CD4-positive, alpha-beta T cell (primary cell): ENCODE measurements around the gene THEM5. TPM values are rescaled to one million over a fixed set of nuclear protein-coding genes. Genes with fewer than 3 reads are reported as not detected.

ENCODE experiments used
- ATAC-seq: fragments of 200-7000 bp; cut with Tn5 transposase; one replicate; pipeline ENCODE4 v1.10.0; 2022; ENCODE audit warnings: mild to moderate bottlenecking; ENCODE audit not compliant: poor library complexity
- CTCF ChIA-PET: fragments of 350-600 bp; sonication (Branson Sonifier 250); formaldehyde crosslinking; loops from one replicate; lab custom pipeline; 2021; ENCODE audit warnings: antibody characterized with exemption, inconsistent platforms; lab: Charles Lee
- POLR2A ChIA-PET: fragments of 350-600 bp; sonication (Branson Sonifier 250); formaldehyde crosslinking; loops from one replicate; lab custom pipeline; 2021; ENCODE audit warnings: antibody characterized with exemption, inconsistent platforms; lab: Charles Lee
- DNase-seq, 14 experiments: peaks; one replicate each; pipeline ENCODE4 v3.0.0-alpha.2; 2013 to 2020; ENCODE audit warnings: mixed read lengths in 2 of 14
- H3K27ac ChIP-seq, 2 donors: one replicate each; pipeline versions ENCODE4 v1.5.1 to v1.7.0; 2013; ENCODE audit warnings: low read length in 2 of 2, low read depth in 1 of 2, mild to moderate bottlenecking in 1 of 2
- H3K27me3 ChIP-seq, 2 experiments: 1 replicate in 1 of 2; 2 replicates in 1 of 2; pipeline versions ENCODE4 v1.6.1 to v1.7.0; 2013; ENCODE audit warnings: low read length in 2 of 2, control low read depth in 1 of 2, mild to moderate bottlenecking in 1 of 2, moderate library complexity in 1 of 2; ENCODE audit not compliant: insufficient read depth in 2 of 2, control insufficient read depth in 1 of 2
- H3K36me3 ChIP-seq: one replicate; pipeline ENCODE4 v1.6.1; 2013; ENCODE audit warnings: low read length, control low read depth; ENCODE audit not compliant: insufficient read depth
- H3K4me1 ChIP-seq: one replicate; pipeline ENCODE4 v1.6.1; 2013; ENCODE audit warnings: low read length, control low read depth; ENCODE audit not compliant: insufficient read depth
- H3K4me3 ChIP-seq: one replicate; pipeline ENCODE4 v1.5.1; 2013; ENCODE audit warnings: mild to moderate bottlenecking, low read length, moderate library complexity
- H3K9me3 ChIP-seq, 2 experiments: 1 replicate in 1 of 2; 2 replicates in 1 of 2; pipeline versions ENCODE4 v1.6.1 to v1.7.0; 2013; ENCODE audit warnings: low read length in 2 of 2, mild to moderate bottlenecking in 2 of 2, control low read depth in 1 of 2, moderate library complexity in 1 of 2; ENCODE audit not compliant: control insufficient read depth in 1 of 2, insufficient read depth in 1 of 2
- H3K27ac Mint-ChIP-seq: one replicate; pipeline ENCODE4 v1.8.0; 2020; ENCODE audit warnings: mixed read lengths
- H3K27me3 Mint-ChIP-seq: one replicate; pipeline ENCODE4 v1.8.0; 2021; ENCODE audit warnings: mixed read lengths
- H3K36me3 Mint-ChIP-seq: one replicate; pipeline ENCODE4 v1.8.0; 2021; ENCODE audit warnings: low read depth, mixed read lengths
- H3K4me1 Mint-ChIP-seq: one replicate; pipeline ENCODE4 v1.8.0; 2021; ENCODE audit warnings: low read depth, mixed read lengths
- H3K4me3 Mint-ChIP-seq: one replicate; pipeline ENCODE4 v1.8.0; 2020; ENCODE audit warnings: mild to moderate bottlenecking, mixed read lengths
- H3K9me3 Mint-ChIP-seq: one replicate; pipeline ENCODE4 v1.8.0; 2020; ENCODE audit warnings: mixed read lengths
- CTCF ChIP-seq: fragments of 200-600 bp; IDR thresholded peaks from one replicate; pipeline ENCODE4 v1.8.0; 2022; ENCODE audit warnings: antibody characterized with exemption, mild to moderate bottlenecking
- intact Hi-C, 2 experiments: fragments of 100-400 bp; cut with DNase I in 1 of 2; cut with micrococcal nuclease in 1 of 2; formaldehyde crosslinking; loops; one replicate each; pipeline versions ENCODE4 v1.15.1 to v1.9.0; 2023 to 2025; cut with DNase I, micrococcal nuclease
- total RNA-seq, 174 experiments: library from RNA in 2 of 174; stranded (reverse) in 2 of 174; gene quantifications; one replicate each; pipeline ENCODE4 v1.2.3 and lab custom pipeline; 2021 to 2026

The THEM5 gene
- total RNA-seq, 2 experiments from 2014 or later, result not detected

DNA sequence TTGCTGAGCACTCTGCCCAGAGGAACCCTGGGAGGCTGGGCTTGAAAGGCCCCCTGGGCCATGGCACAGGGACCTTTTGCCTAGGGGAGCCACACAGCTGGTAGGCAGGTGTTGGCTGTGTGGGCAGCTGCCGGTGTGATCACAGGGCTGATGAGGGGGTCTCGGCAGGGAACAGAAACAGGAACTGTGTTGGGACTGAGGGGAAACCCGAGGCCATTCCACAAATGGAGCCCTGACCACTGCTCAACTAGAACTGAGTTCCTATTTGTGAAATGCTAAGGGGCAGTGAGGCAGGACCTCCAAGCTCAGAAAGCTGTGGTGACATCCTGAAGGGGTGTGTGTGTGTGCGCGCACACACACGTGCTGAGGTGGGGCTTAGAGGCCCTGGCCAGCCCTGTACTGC is 6.4 kb upstream of the THEM5 start:
- no peaks in the 10 kb centered on the region for H3K4me1 ChIP-seq
- H3K9me3 ChIP-seq, result no peaks in the 10 kb centered on the region
- H3K27me3 ChIP-seq, result no peaks in the 10 kb centered on the region
- ChIA-PET CTCF (no interaction called here), POLR2A (no interaction called here)
- intact Hi-C loops, result no loop called here
- H3K36me3 ChIP-seq, result no peaks in the 10 kb centered on the region
- H3K4me3 ChIP-seq, result no peak overlapping the region
- H3K27ac ChIP-seq, result no peak overlapping the region
- no peak overlapping the region for H3K27ac Mint-ChIP-seq
- H3K9me3 Mint-ChIP-seq, result no peaks in the 10 kb centered on the region
- H3K4me1 Mint-ChIP-seq, result no peaks in the 10 kb centered on the region
- H3K4me3 Mint-ChIP-seq, result no peak overlapping the region
- no peaks in the 10 kb centered on the region for H3K27me3 Mint-ChIP-seq
- H3K36me3 Mint-ChIP-seq, result no peaks in the 10 kb centered on the region
- TF ChIP-seq CTCF, result no peak
- DNase-seq (no peak), ATAC-seq (no peak)

DNA sequence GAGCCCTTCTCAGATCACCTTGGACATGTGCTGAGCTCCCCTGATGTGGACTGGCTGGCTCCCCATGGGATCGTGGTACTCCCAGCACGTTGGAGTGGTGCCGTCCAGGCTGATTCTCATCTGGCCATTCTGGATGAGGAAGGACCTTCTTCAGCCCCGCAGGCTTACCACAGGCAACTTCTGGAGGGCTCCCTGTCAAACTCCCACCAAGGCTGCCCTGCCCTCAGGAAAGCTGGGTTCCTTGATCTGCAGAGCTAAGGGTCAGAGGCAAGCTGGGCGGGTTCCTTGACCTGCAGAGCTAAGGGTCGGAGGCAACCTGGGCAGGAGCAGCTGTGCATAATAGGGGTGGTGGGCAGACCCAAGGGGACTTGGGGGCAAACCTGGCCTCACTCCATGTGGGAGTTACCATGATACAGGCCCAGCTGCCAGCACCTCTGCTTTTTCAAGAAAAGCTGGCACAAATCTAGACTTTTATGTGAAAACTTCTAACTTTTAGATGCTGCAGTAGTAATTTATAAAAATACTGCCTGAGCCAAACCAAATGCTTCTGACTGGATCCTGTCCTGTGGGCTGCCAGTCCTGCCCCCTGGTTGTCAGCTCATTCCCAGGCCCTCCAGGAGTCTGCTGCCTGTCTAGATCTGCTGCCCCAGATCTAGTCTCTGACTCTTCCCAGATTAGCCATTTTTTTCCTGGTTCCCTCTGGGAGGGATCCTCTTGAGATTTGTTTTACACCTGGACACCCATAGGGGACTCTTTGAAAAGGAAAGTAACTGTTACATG is 5.6 kb upstream of the THEM5 start:
- H3K9me3 ChIP-seq, result no peaks in the 10 kb centered on the region
- Mint-ChIP-seq H3K36me3 (no peaks in the 10 kb centered on the region), H3K4me3 (no peak overlapping the region), H3K9me3 (no peaks in the 10 kb centered on the region), H3K27ac (no peak overlapping the region), H3K4me1 (no peaks in the 10 kb centered on the region), H3K27me3 (no peaks in the 10 kb centered on the region)
- ChIA-PET CTCF (interaction anchor here (1.4 kb wide), 1 partner anchor 22 kb away, joined by 4 read pairs; no protein-coding TSS in a partner anchor), POLR2A (interaction anchor here (0.5 kb wide), 1 partner anchor 68 kb away, joined by 3 read pairs; no protein-coding TSS in a partner anchor)
- ATAC-seq (no peak), DNase-seq (no peak)
- intact Hi-C loops, result no loop called here
- no peaks in the 10 kb centered on the region for H3K27me3 ChIP-seq
- H3K4me3 ChIP-seq, result no peak overlapping the region
- no peaks in the 10 kb centered on the region for H3K36me3 ChIP-seq
- no peak overlapping the region for H3K27ac ChIP-seq
- H3K4me1 ChIP-seq, result no peaks in the 10 kb centered on the region
- no peak for TF ChIP-seq CTCF

GRCh38 chr1:151858030-151858746 is 4.7 kb upstream of the THEM5 start:
- Mint-ChIP-seq H3K27me3 (no peaks in the 10 kb centered on the region), H3K36me3 (no peaks in the 10 kb centered on the region), H3K27ac (no peak overlapping the region), H3K9me3 (no peaks in the 10 kb centered on the region), H3K4me1 (no peaks in the 10 kb centered on the region), H3K4me3 (no peak overlapping the region)
- Histone ChIP-seq H3K27ac (no peak overlapping the region), H3K27me3 (no peaks in the 10 kb centered on the region), H3K36me3 (no peaks in the 10 kb centered on the region), H3K4me1 (no peaks in the 10 kb centered on the region), H3K9me3 (no peaks in the 10 kb centered on the region), H3K4me3 (no peak overlapping the region)
- no peak for ATAC-seq
- POLR2A ChIA-PET, result interaction anchor here (0.5 kb wide), 1 partner anchor 67 kb away, joined by 3 read pairs; no protein-coding TSS in a partner anchor
- TF ChIP-seq CTCF, result no peak
- intact Hi-C loops, result no loop called here
- CTCF ChIA-PET, result interaction anchor here (1.4 kb wide), 1 partner anchor 21 kb away, joined by 4 read pairs; no protein-coding TSS in a partner anchor
- no peak for DNase-seq
